Activated CD4-positive, alpha-beta T cell treated with anti-CD3 and anti-CD28 coated beads, Interleukin-10, Interleukin-2, amounts not matched to agents 100 ng/mL and 50 ng/mL, durations not matched to agents 16 hours and 8 hours (primary cell): ENCODE measurements around the gene CALB2.
"Not testable (repeated sequence)": the region's sequence is repeated elsewhere in the genome, so short reads cannot be mapped to it uniquely, and the experiment has no call there.

Experiments used
- DNase-seq: peaks from one replicate; pipeline ENCODE4 v3.0.0-alpha.2; 2020

The CALB2 gene, protein sequence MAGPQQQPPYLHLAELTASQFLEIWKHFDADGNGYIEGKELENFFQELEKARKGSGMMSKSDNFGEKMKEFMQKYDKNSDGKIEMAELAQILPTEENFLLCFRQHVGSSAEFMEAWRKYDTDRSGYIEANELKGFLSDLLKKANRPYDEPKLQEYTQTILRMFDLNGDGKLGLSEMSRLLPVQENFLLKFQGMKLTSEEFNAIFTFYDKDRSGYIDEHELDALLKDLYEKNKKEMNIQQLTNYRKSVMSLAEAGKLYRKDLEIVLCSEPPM

DNA sequence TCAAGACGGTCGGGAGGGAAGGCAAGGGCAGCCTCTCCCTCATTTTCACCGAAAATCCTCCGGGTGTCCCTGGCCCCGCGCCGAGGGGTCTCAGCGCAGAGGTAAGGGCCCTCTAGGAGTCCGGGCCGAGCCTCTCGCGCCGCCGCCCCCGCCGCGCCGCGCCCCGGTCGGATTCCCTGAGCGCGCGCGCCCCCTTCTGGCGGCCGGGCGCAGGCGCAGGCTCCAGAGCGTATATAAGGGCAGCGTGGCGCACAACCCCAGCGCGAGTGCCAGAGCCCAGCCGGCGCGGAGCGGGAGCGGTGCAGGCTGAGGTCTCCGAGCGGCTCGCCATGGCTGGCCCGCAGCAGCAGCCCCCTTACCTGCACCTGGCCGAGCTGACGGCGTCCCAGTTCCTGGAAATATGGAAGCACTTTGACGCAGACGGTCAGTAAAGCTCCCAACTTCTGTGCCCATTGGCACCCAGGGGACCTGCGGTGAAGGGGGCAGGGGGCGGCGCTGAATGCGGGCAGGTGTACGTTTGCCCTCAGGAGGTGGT, at the start of gene CALB2:
Gene CALB2 (plus strand): TSS at position 260 of the 535 bp plus-strand sequence. CDS start 70 bp downstream, at position 330.
- DNase-seq, result peak; percentile 77

DNA sequence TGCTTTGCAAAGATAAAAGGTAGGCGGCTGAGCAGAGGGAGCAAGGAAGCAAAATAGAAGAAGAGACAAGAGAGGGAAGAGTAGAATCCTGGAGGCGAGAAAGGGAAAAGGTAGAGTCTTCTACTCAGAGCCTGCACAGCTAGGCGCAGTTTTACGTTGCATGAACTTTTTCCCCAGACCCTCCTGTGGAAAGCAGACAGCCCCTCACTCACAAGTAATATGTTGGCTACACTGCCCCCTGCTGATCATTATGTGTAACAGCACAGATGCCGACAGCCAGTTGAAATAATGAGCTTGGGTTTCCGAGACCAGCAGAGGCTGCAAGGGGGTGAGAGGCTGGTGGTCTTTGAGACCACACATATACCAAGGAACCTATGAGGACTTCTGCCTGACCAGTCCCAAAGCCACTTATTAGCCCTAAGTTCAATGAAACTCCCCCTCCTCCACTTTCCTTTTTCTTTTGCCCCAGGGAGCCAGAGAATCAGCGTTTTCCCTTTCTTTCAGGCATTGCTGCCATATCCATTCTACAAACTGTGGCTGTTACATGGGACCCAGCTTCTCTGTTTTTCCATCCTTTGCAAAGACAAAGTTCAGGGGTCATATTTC, 46.9 kb upstream of the CALB2 start:
- DNase-seq, result peak; percentile 31

DNA sequence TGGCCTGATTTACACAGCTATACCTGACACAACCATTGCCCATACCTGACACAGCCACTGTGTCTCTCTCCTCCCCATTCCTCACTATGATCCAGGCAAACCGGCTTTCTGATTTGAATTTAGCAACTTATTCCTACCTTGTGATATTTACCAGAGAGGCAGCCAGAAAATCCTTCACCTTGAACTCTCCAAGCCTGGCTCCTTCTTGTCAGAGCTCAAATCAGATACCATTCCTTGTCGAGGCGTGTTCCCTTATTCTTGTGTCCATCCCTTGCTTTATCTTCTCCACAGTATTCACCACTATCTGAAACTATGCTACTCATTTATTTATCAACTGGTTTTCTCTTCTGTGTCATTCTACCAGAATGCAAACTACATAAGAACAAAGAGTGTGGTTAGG, 44.9 kb upstream of the CALB2 start:
- not testable (repeated sequence) for DNase-seq

DNA sequence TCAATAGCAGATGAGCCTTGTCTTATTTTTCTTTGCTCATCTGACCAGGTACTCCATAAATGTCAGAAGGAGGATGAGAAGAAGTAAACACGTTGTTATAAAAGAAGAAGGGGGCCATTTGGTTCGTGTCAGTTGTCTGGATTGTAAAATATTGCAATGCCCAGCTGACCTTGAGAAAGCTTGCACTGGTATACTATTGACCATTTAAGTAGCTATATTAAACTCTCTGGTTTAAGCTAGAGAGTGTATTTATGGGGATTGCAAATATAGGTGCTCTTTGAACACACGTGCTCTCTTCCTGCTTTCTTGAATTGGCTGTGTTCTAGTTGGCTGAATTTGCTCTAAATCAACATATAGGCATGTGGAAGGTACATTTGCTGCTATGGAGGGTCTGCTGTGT, 43.3 kb upstream of the CALB2 start:
- no peak for DNase-seq

DNA sequence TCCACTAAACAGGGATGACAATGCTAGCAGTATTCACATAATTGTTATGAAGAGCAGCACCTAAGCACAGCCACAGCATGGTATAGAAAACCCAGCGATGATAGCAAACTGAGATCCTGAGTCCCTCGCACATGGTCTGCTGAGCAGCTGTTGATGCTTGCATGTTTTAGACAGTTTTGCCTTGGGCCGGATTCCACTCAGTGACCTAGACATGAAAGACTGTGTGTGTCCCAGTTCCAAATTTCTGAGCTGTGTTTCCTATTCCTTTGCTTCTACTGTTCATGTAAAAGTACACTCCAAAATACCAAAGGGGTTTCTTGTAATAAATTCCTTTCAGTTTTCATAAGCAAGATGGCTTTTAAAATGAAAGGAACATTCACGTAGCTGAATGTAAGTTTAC, 38.5 kb upstream of the CALB2 start:
- no peak for DNase-seq

DNA sequence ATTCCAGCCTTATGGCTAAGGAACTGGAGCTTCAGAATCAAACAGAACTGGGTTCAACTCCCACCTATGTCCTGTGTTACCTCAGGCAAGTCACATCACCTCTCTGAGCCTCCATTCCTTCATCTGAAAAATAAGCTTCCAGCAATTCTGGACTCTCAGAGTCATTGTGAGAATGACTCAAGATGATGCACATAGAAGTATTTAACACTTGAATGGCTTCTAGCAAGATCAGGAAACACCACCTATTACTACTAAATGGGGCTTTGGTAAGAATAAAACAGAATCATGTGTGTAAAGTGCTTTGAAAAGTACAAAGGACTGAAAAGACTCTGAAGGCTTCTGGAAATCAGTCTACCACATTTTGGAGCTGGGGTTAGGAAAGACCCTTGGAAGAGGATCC, 30.8 kb upstream of the CALB2 start:
- no peak for DNase-seq

DNA sequence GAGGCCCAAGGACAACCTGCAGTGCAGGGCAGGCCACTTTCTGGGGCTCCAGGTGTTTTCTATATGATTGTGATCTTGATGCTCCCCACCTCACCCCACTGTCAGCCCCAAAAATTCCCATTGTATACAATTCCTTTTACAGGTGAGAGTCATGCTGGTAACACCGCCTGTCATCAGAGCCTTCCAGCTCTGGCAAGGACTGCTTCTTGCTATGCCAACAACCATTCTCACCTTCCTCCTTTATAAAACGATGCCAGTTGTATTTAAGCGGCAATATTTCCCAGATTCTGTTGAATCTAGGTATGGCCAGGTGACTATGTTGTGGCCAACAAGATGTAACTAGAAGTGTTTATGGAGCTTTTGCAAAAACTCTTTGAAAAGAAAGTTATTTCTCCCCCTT, 30.4 kb upstream of the CALB2 start:
- no peak for DNase-seq

DNA sequence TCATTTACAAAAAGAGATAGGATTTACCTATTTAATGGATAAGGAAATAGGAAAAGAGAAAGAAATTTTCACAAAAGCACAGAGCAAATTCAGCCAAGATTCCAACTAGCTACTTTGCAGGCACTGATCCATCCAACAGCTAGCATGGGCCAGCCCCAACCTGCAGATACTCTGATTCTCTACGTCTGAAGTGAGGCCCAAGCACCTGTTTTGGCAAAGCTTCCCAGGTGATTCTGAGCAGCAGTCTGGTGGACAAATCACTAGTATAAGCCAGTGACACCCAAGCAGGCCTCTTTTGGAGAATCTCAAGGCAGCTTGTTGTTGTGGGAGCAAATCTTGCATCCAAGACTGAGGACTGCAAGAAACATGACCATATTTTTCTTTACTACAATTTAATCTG, 20.9 kb upstream of the CALB2 start:
- no peak for DNase-seq

DNA sequence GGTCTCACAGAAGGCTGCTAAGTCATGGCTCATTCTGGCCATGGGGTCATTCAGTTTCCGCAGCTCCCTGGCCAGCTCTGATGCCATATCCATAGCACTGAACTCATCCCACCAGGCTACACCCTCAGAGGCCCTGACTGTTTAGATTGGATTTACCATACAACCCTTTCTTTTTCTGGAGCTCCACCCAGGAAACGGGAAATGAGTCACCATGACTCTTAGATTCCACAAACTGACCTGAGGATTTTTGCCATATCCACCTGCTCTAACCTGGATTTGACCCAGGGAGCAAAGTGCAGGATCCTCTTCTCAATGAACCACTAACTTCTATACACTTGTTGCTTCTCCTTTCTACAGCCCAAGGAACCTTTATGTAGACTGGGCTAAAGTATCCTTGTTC, 20.3 kb upstream of the CALB2 start:
- DNase-seq, result no peak

DNA sequence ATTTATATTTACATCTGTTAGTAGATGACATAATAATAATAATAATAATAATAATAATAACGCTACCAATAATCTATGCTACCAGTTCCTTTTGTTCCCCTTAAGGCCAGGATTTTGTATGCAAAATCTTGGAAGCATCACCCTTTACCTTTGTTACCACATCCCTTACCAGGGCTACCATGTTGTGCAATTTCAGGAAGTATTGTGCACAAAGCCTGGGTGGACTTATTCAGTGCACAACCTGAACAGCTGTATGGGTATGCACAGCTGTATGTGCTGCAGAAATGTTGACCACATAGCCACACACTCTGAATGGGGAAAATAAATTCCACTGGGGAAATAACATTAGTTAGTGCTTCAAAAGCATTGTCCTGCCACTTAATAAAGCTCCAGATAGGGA, 19.9 kb upstream of the CALB2 start:
- DNase-seq, result no peak

DNA sequence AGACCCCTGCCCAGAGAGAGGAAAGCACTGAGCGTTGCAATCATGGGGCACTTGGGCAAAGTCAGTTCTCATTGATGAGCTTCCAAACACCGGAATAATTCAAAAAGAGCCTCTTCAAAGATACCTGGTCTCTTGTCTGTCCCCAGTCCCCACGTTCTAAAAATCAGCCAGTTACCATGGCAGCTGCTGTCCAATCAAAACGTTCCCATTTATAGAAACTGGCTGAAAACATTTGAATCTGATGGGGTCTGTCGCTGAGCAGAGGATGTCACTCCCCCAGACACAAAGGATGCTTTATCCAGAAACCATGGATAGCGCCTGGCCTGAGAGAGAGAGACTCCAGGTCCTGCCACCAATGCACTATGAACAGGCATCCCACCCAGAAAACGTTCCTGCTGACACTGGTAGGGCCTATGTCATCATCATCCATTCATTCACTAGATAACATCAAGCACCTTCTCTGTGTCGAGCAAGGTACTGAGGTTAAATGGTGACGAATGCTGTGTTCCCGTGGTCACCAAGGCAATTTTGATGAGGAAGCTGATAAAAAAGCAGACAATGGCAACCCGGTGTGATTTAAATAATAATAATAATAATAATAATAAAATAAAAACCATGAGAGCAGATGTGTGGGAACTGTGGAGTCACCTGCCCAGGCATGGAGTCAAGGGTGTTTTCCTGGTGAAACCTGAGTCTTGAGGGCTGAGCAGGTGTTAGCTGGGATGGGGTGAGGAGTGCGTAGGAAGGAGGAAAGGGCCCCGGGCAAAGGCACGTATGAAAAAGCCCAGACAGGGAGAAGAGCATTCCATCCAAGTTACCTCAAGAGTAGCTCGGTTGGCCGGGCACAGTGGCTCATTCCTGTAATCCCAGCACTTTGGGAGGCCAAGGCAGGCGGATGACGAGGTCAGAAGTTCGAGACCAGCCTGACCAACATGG, 19.0 kb upstream of the CALB2 start:
- no peak for DNase-seq

DNA sequence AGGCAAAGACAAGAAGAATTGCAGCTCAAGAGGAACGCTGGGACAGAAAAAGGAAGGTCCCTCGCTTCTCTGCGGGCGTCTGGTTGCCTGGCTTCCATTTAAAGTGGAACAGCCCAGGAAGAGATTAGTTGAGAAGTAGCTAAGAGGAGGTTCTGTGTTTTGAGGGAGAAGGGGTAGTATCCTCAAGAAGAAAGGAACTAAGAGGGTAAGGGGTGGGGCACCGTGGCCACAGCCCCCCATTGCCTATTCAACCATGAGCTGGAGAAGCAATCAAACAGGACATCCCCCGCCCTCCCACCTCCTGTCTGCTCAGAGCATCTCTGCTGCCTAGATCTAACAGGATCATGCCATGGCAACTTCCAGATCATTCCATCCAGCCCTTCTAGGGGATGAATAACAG, 18.1 kb upstream of the CALB2 start:
- DNase-seq, result no peak

DNA sequence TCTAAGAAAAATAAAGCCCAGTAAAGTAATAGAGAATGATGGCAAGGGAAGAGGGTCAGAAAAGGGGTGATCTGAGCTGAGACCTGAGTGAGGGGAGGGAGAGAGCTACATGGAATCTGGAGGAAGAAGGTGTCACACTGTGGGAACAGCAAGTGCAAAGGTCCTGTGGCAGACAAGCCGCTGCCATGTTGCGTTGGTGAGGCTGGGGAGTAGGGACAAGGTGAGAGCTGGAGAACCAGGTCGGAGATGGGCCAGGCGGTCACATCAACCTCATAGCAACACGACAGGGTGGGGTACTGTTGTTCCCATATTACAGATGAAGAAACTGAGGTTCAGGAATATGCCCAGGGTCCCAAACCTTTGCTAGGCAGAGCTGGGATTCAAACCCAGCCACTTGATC, 16.6 kb upstream of the CALB2 start:
- DNase-seq, result no peak

DNA sequence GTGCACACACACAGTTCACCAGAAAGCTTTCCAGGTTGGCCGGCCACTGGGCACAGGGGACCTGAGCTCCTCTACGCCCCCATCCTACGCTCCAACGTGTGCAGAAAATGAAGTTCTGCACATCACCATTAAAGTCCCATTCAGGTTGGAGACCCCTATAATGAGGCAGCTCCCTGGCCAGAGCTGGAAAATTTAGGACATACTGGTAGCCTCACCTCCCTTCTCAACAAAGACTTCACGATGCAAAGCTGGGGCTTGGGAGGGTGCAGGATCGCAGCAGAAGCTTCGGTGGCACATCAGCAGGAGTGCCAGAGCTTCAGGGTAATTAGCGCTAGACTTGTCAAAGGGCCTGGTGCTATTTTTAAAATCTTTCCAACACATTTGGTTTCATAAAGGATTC, 15.4 kb upstream of the CALB2 start:
- no peak for DNase-seq

DNA sequence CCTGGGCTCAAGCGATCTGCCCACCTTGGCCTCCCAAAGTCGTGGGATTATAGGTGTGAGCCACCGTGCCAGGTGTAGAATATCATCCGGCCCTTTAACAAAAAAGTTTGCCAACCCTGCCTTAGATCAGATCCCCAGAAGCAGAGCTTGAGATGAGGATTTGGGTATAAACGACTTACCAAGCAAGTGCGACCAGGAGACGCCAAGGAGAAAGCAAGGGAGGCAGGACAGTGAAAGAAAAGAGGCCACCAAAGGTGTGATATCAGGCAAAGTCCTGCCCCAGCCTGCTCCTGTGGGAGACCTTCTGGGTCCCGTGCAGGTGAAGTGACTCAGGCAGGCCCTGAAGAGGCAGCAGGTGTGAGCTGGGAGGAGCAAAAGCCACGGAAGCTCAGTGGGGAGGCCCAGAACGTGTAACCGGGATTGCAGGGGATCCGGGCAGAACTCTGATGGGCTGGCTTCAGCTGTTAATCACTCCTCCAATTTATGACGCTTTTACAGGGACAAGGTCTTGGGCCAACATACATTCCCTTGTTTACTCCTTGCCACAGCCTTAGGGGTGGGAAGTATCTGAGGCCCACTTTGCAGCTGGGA, 14.1 kb upstream of the CALB2 start:
- no peak for DNase-seq

DNA sequence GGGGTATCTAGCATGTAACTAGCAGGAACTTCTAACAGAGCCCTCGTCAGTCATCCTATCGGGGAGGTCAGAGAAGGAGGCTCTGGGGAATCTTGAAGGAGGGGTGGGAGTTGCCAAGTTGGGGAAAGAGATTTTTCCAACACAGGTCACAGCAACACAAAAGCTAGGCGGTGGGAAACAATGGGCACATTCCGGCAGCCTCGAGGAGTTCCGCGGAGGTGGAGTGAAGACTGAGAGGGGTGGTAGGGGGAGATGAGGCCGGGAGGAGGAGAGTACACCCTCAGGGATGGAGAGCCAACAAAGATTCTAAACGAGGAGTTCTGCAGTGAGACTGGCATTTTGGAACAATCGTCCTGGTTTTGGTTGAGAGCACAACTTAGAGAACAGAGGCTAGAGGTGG, 13.5 kb upstream of the CALB2 start:
- DNase-seq, result no peak

DNA sequence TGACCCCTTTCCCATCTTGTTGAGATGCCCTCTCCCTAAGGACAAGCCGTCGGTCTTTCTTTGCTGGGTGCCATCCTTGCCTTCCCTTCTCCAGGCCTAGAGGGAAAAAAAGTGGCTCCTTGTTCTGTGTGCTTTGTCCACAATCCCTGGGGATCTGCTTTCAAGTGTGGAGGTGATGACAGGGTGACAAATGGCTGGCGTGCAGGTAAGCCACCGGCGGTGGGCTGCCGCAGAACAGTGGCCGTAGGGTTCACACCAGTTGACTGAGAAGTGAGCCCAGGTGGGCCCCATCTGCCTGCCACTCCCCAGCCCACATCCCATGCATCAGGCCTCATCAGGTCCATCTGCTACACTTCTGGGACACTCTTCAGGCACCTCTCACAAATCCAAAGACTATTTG, 11.4 kb upstream of the CALB2 start:
- no peak for DNase-seq

DNA sequence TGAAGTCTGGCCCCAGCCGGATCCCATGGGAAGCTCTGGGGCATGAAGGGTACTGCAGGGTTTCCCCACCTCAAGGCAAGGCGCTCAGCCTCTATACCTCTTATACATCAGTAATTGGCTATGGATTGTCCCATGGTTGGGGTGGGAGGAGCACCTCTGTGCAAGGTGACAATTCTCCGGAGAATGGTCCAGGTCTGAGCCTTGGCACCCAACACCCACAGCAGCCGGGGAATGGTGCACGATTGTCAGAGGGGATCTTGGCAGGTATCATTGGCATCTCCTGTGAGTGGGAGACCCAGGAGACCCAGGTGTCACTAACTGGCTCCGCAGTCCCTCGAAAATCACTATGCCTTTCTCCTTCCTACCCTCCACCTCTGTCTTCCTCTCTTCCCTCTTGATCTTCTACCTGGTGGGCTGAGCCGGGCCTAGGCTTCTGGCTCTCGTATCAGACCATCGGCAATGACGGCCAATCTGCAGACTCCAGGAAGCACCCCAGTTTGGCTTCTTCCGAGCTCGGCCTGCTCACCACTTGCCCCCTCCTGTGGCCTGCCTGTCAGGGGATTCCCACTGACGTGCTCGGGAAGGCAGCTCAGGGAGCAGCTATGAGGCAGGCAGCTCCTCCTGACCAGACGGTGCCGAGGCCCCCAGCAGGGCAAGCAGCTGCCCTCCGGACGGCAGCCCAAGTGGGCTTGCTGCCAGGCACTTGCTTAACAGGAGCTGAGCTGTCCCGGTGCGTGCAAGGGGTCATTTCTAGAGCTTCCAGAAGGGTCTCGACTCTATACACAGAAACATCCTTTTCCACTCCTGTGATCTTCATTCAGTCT, 10.0 kb upstream of the CALB2 start:
- DNase-seq, result no peak

DNA sequence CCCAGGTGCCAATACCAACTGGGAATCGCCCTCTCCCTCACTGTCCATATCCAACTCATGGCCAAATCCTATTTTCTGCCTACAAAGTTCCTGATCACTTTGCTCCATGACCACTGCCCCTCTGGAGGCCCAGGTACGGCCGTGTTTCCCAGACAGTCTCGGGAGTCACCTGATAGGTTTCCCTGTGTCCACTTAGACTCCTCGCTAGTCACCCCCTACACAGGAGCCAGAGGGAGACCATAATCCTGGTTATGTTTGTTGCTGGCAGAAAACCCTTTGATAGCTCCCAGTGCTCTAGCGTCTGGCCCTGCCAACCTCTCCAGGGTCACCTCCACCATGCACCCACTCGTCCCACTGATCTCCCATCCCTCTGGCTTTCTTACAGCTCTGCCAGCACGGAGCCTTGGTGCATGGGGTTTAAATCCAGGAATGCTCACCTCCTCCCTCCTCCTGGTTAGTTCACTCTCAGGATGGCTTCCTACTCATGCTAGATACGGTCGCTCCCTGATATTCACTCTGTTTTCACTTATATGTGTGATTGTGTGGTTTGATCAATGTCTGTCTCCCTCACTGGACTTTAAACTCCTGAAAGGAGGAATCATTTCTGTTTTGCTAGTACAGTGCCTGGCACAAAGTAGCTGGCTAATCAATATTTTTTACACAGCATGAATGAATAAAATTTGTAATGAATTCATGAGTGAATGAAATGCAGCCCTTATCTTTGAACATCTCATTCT, 7.5 kb upstream of the CALB2 start:
- DNase-seq, result no peak

DNA sequence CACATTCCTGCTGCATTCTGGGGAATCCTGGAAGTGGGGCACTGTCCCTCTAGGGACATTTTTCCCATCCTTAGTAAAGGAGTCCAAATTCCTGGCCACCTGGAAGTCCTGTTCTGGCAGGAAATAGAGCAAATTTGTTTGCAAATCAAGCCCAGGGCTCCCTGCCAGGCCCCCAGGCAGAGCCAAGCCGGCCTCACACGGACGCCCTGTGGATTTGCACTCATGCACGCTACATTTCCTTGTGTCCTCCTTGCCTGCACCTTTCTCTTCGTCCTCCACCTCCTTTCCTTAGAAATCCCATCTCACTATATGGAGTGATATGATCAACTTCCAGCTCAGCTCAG, 7.0 kb upstream of the CALB2 start:
- DNase-seq, result no peak

DNA sequence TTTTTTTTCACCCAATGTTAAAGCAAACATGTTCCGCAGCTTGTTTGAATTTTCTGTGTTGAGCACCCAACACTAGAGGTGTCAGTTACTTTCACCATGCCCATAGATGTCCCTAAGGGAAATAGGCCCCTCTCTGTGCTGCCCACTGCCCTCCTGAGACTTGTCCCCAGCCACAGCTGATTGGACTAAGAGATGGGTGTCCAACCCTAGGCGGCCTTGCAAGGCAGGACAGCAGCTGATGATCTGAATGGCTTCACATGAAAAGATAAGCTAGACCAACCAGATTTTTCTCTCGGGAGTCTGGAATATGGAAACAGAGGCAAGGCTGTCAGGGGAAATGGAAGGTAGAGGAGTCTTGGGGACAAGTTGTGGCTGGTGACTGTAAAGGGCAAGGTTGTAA, 6.1 kb upstream of the CALB2 start:
- no peak for DNase-seq

DNA sequence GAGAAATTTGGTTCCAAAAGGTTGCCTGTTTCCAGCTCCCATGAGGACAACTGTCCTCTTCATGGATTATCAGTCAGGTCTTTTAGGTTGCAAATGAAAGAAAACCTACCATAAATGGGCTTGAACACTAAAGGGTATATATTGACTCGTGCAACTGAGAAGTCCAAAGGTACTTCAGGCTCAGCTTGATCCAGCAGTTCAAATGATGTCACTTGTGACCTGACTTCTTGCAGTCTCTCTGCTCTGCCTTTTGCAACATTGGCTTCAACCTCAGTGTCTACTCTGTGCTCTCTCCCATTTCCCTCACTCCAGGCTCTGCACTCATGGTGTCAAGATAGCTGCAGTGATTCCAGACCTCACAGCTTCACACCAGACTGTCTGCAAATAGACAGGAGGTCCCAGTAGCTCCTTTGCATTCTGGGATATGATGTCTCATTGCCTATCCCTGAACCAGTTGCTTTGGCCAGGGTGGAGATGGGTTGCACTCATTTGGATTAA, 5.5 kb upstream of the CALB2 start:
- DNase-seq, result no peak
